ENCODE results near the gene PCDHGB2.
"Not testable (repeated sequence)": the region's sequence is repeated elsewhere in the genome, so short reads cannot be mapped to it uniquely, and the experiment has no call there.

PCDHGB2 gene

GRCh38 chr5:141330299-141331080 is 29.3 kb upstream of the PCDHGB2 start, which contains the start of gene PCDHGA1:
PCDHGA1 (plus strand) TSS chr5:141330514.
- Histone ChIP-seq H3K9ac (no peak within 1 kb of the TSS), H2AFZ (ENCODE audit: low read depth) (no peak within 1 kb of the TSS), H3K4me2 (no peak within 1 kb of the TSS)

GRCh38 chr5:141332571-141332970 is 27.2 kb upstream of the PCDHGB2 start:
- H3K27me3 ChIP-seq (ENCODE audit: insufficient read depth, low read depth); H3K4me3 ChIP-seq (IDR thresholded peaks at IDR 0.05; ENCODE audit: insufficient read depth, low read depth, low read length); H4K20me1 ChIP-seq (ENCODE audit: insufficient read depth); H3K36me3 ChIP-seq (ENCODE audit: insufficient read depth); H3K27ac ChIP-seq; H2AFZ ChIP-seq (ENCODE audit: low read depth); H3K9ac ChIP-seq; H3K4me2 ChIP-seq; H3K79me2 ChIP-seq (ENCODE audit: insufficient read depth, low read depth); H3K4me1 ChIP-seq (ENCODE audit: low read depth, poor library complexity, severe bottlenecking): not testable (repeated sequence)

More at GRCh38 chr5:141330299-141331080, 29.3 kb upstream of the PCDHGB2 start, which contains the start of gene PCDHGA1:
- no peak within 1 kb of the TSS for H3K4me3 ChIP-seq (IDR thresholded peaks at IDR 0.05; ENCODE audit: insufficient read depth, low read depth, low read length)
- no peaks in the 10 kb centered on the region for H3K79me2 ChIP-seq (ENCODE audit: insufficient read depth, low read depth)
- no peak within 1 kb of the TSS for H3K27ac ChIP-seq
- H3K27me3 ChIP-seq (ENCODE audit: insufficient read depth, low read depth): no peaks in the 10 kb centered on the region
- no peaks in the 10 kb centered on the region for H4K20me1 ChIP-seq (ENCODE audit: insufficient read depth)
- no peaks in the 10 kb centered on the region for H3K4me1 ChIP-seq (ENCODE audit: low read depth, poor library complexity, severe bottlenecking)
- H3K36me3 ChIP-seq (ENCODE audit: insufficient read depth): no peaks in the 10 kb centered on the region
- TF ChIP-seq CTCF (conservative IDR thresholded peaks at IDR 0.05; ENCODE audit: low read depth, low read length): no peak

GRCh38 chr5:141338538-141339306 is 21.1 kb upstream of the PCDHGB2 start, which contains the start of gene PCDHGA2:
PCDHGA2 (plus strand) TSS chr5:141338760.
- no peaks in the 10 kb centered on the region for H3K79me2 ChIP-seq (ENCODE audit: insufficient read depth, low read depth)
- H3K4me2 ChIP-seq: no peak within 1 kb of the TSS
- 0 out of 2 replicates have a peak, but pooled peaks have one; percentile 14 for TF ChIP-seq CTCF (conservative IDR thresholded peaks at IDR 0.05; ENCODE audit: low read depth, low read length)
- H3K9ac ChIP-seq: no peak within 1 kb of the TSS
- no peaks in the 10 kb centered on the region for H4K20me1 ChIP-seq (ENCODE audit: insufficient read depth)
- H3K4me3 ChIP-seq (IDR thresholded peaks at IDR 0.05; ENCODE audit: insufficient read depth, low read depth, low read length): no peak within 1 kb of the TSS
- H3K27me3 ChIP-seq (ENCODE audit: insufficient read depth, low read depth): no peaks in the 10 kb centered on the region
- no peak within 1 kb of the TSS for H3K27ac ChIP-seq
- no peaks in the 10 kb centered on the region for H3K4me1 ChIP-seq (ENCODE audit: low read depth, poor library complexity, severe bottlenecking)
- H3K36me3 ChIP-seq (ENCODE audit: insufficient read depth): no peaks in the 10 kb centered on the region
- no peak within 1 kb of the TSS for H2AFZ ChIP-seq (ENCODE audit: low read depth)

GRCh38 chr5:141340781-141341354 is 18.9 kb upstream of the PCDHGB2 start:
- not testable (repeated sequence) for H3K27ac ChIP-seq; H4K20me1 ChIP-seq (ENCODE audit: insufficient read depth); H3K4me2 ChIP-seq; H3K36me3 ChIP-seq (ENCODE audit: insufficient read depth); H3K79me2 ChIP-seq (ENCODE audit: insufficient read depth, low read depth); H3K4me1 ChIP-seq (ENCODE audit: low read depth, poor library complexity, severe bottlenecking); H3K9ac ChIP-seq; H3K4me3 ChIP-seq (IDR thresholded peaks at IDR 0.05; ENCODE audit: insufficient read depth, low read depth, low read length); H2AFZ ChIP-seq (ENCODE audit: low read depth); H3K27me3 ChIP-seq (ENCODE audit: insufficient read depth, low read depth)

GRCh38 chr5:141342773-141343172 is 17.0 kb upstream of the PCDHGB2 start:
- no peak overlapping the region for H3K4me3 ChIP-seq (IDR thresholded peaks at IDR 0.05; ENCODE audit: insufficient read depth, low read depth, low read length)
- H2AFZ ChIP-seq (ENCODE audit: low read depth): no peak overlapping the region
- H3K4me1 ChIP-seq (ENCODE audit: low read depth, poor library complexity, severe bottlenecking): no peaks in the 10 kb centered on the region
- no peak overlapping the region for H3K9ac ChIP-seq
- no peak overlapping the region for H3K27ac ChIP-seq
- no peak overlapping the region for H3K4me2 ChIP-seq
- H3K36me3 ChIP-seq (ENCODE audit: insufficient read depth): no peaks in the 10 kb centered on the region
- no peaks in the 10 kb centered on the region for H4K20me1 ChIP-seq (ENCODE audit: insufficient read depth)
- TF ChIP-seq CTCF (conservative IDR thresholded peaks at IDR 0.05; ENCODE audit: low read depth, low read length): no peak
- H3K79me2 ChIP-seq (ENCODE audit: insufficient read depth, low read depth): no peaks in the 10 kb centered on the region
- no peaks in the 10 kb centered on the region for H3K27me3 ChIP-seq (ENCODE audit: insufficient read depth, low read depth)

All from KMS-11 (cell line).